Left colon (tissue), 2 donors: ENCODE measurements around the gene COLEC11. TPM values are rescaled to one million over a fixed set of nuclear protein-coding genes. Genes with fewer than 3 reads are reported as not detected.
A peak's percentile ranks its signal among the peaks of the same experiment; 100 is the strongest.
"Not testable (repeated sequence)": the region's sequence is repeated elsewhere in the genome, so short reads cannot be mapped to it uniquely, and the experiment has no call there.

Source experiments
- ATAC-seq: fragments of 200-7000 bp; cut with Tn5 transposase; one replicate; pipeline ENCODE4 v1.9.1; 2020; ENCODE audit warnings: mild to moderate bottlenecking, moderate library complexity
- DNase-seq, 2 donors: peaks; one replicate each; pipeline ENCODE4 v3.0.0-alpha.2; 2020
- intact Hi-C, 2 donors: fragments of 100-400 bp; cut with DNase I in 1 of 2; cut with micrococcal nuclease in 1 of 2; formaldehyde crosslinking; loops; one replicate each; pipeline versions ENCODE4 v1.11.2 to v1.14.0; 2022; cut with DNase I, micrococcal nuclease
- long read RNA-seq: library from polyadenylated mRNA; unstranded; transcript quantifications from one replicate; pipeline ENCODE4 v2.0.0, GENCODE V29; 2021
- total RNA-seq, 2 donors: library from RNA; stranded (reverse); fragmentation: NEBNext Ultra II Directional; extraction: Animal tissue kit (Norgen Biotek cat#: 25700); gene quantifications; one replicate each; pipeline ENCODE4 v1.2.1, GENCODE V29; 2021
- donor health status: DM: no; HTN: no; CAD: no.
- donor health status: DM: yes; HTN: yes; CAD: no.

Gene COLEC11
- total RNA-seq, result 1 to 10 TPM in 1 of 2 donors, under 1 TPM in 1; 0.85 to 1.2 TPM
- long read RNA-seq, partial matches to known transcripts, result 0 of 1 reads
- long read RNA-seq, other reads (novel, unspliced or antisense), result 0 of 1 reads

- ATAC-seq (no peak), DNase-seq (no peak)
- intact Hi-C loops, result no loop called here
Observed at GRCh38 chr2:3594493-3595281, at the start of gene COLEC11. TSS of gene COLEC11 (plus strand) at chr2:3595112. CDS start at chr2:3604341, 9,229 bp downstream.

- intact Hi-C loops, result no loop called here
- DNase-seq, result no peak
- ATAC-seq, result no peak
Observed at GRCh38 chr2:3545788-3546478, 49.0 kb upstream of the COLEC11 start.

GRCh38 chr2:3547915-3548314 is 47.0 kb upstream of the COLEC11 start:
- intact Hi-C loops, result no loop called here
- ATAC-seq (no peak), DNase-seq (no peak)

- ATAC-seq (no peak), DNase-seq (no peak)
- intact Hi-C loops, result no loop called here
Observed at GRCh38 chr2:3553946-3554345, 41.0 kb upstream of the COLEC11 start.

- DNase-seq, result no peak
- intact Hi-C loops, result no loop called here
- peak; percentile 22 for ATAC-seq
Observed at GRCh38 chr2:3557639-3558204, 37.2 kb upstream of the COLEC11 start.

- peak; percentile 98 to 99 for DNase-seq
- peak; percentile 99 for ATAC-seq
- intact Hi-C loops, result no loop called here
Observed at GRCh38 chr2:3558205-3559014, 36.5 kb upstream of the COLEC11 start, which contains the start of gene RNASEH1. TSS of gene RNASEH1 (minus strand) at chr2:3558333. CDS start at chr2:3558260, 73 bp downstream.

- intact Hi-C loops, result no loop called here
- DNase-seq (no peak), ATAC-seq (no peak)
Observed at GRCh38 chr2:3563521-3563976, 31.4 kb upstream of the COLEC11 start.

GRCh38 chr2:3565117-3565516 is 29.8 kb upstream of the COLEC11 start:
- intact Hi-C loops, result no loop called here
- ATAC-seq (no peak), DNase-seq (no peak)

GRCh38 chr2:3566806-3567205 is 28.1 kb upstream of the COLEC11 start:
- ATAC-seq, result no peak
- DNase-seq, result no peak
- intact Hi-C loops, result no loop called here

GRCh38 chr2:3569656-3570055 is 25.3 kb upstream of the COLEC11 start:
- ATAC-seq, DNase-seq, intact Hi-C loops: not testable (repeated sequence)

GRCh38 chr2:3571284-3571683 is 23.6 kb upstream of the COLEC11 start:
- intact Hi-C loops, result no loop called here
- ATAC-seq, result no peak
- DNase-seq, result no peak

GRCh38 chr2:3572620-3573019 is 22.3 kb upstream of the COLEC11 start:
- no peak for DNase-seq
- no peak for ATAC-seq
- intact Hi-C loops, result no loop called here

GRCh38 chr2:3574155-3574554 is 20.8 kb upstream of the COLEC11 start:
- intact Hi-C loops, result no loop called here
- no peak for DNase-seq
- no peak for ATAC-seq

- DNase-seq, result peak in 1 of 2 donors; percentile 39
- ATAC-seq, result peak; percentile 62
- intact Hi-C loops, result no loop called here
Observed at GRCh38 chr2:3575534-3576262, 19.2 kb upstream of the COLEC11 start.

GRCh38 chr2:3576263-3576630 is 18.7 kb upstream of the COLEC11 start:
- intact Hi-C loops, DNase-seq, ATAC-seq: not testable (repeated sequence)

GRCh38 chr2:3578987-3579386 is 15.9 kb upstream of the COLEC11 start:
- intact Hi-C loops, result no loop called here
- DNase-seq (no peak), ATAC-seq (no peak)

- intact Hi-C loops, result no loop called here
- DNase-seq, result no peak
- ATAC-seq, result no peak
Observed at GRCh38 chr2:3580449-3580848, 14.5 kb upstream of the COLEC11 start.
